Astrocyte (in vitro differentiated cells and primary cell): ENCODE data around the gene KL. TPM values are rescaled to one million over a fixed set of nuclear protein-coding genes. Genes with fewer than 3 reads are reported as not detected.

Experiments
- DNase-seq: peaks from one replicate; pipeline ENCODE4 v3.0.0-alpha.2; 2010; ENCODE audit warnings: low read depth
- FAIRE-seq: peaks from 2 replicates; lab custom pipeline; 2011; peaks lifted over from hg19 to GRCh38; lab: Jason Lieb, UNC
- H2AFZ ChIP-seq: 2 replicates; pipeline ENCODE4 v1.6.0; 2012; ENCODE audit warnings: low read depth, low read length, inconsistent platforms
- H3K27ac ChIP-seq: 2 replicates; pipeline ENCODE4 v1.5.1; 2011; ENCODE audit warnings: low read depth, low read length, inconsistent platforms
- H3K27me3 ChIP-seq: 2 replicates; pipeline ENCODE4 v1.6.0; 2011; ENCODE audit warnings: low read length, inconsistent platforms; ENCODE audit not compliant: insufficient read depth
- H3K36me3 ChIP-seq: 2 replicates; pipeline ENCODE4 v1.5.1; 2011; ENCODE audit warnings: low read length, inconsistent platforms; ENCODE audit not compliant: insufficient read depth
- H3K4me1 ChIP-seq: 2 replicates; pipeline ENCODE4 v1.5.1; 2011; ENCODE audit warnings: low read length, inconsistent platforms; ENCODE audit not compliant: insufficient read depth
- H3K4me2 ChIP-seq: 2 replicates; pipeline ENCODE4 v1.6.0; 2012; ENCODE audit warnings: low read length, inconsistent platforms
- H3K4me3 ChIP-seq: 2 replicates; pipeline ENCODE4 v1.5.1; 2011; ENCODE audit warnings: low read depth, mild to moderate bottlenecking, low read length, inconsistent platforms; ENCODE audit not compliant: insufficient read depth
- H3K79me2 ChIP-seq: 2 replicates; pipeline ENCODE4 v1.6.0; 2012; ENCODE audit warnings: mild to moderate bottlenecking, low read length, inconsistent platforms; ENCODE audit not compliant: insufficient read depth
- H3K9ac ChIP-seq: 2 replicates; pipeline ENCODE4 v1.6.0; 2012; ENCODE audit warnings: mild to moderate bottlenecking, low read length, inconsistent platforms
- H3K9me3 ChIP-seq: 2 replicates; pipeline ENCODE4 v1.5.1; 2012; ENCODE audit warnings: low read depth, mild to moderate bottlenecking, low read length, inconsistent platforms; ENCODE audit not compliant: insufficient read depth
- H4K20me1 ChIP-seq: 2 replicates; pipeline ENCODE4 v1.6.0; 2012; ENCODE audit warnings: low read length, inconsistent platforms; ENCODE audit not compliant: insufficient read depth
- H3K27ac Mint-ChIP-seq: one replicate; pipeline ENCODE4 v1.8.0; 2021; ENCODE audit warnings: mild to moderate bottlenecking, mixed read lengths; ENCODE audit not compliant: unreplicated experiment
- H3K27me3 Mint-ChIP-seq: one replicate; pipeline ENCODE4 v1.8.0; 2021; ENCODE audit warnings: low read depth, mixed read lengths; ENCODE audit not compliant: unreplicated experiment
- H3K36me3 Mint-ChIP-seq: one replicate; pipeline ENCODE4 v1.8.0; 2021; ENCODE audit warnings: low read depth, mixed read lengths; ENCODE audit not compliant: unreplicated experiment
- H3K4me1 Mint-ChIP-seq: one replicate; pipeline ENCODE4 v1.8.0; 2021; ENCODE audit warnings: low read depth, mixed read lengths; ENCODE audit not compliant: unreplicated experiment
- H3K4me3 Mint-ChIP-seq: one replicate; pipeline ENCODE4 v1.8.0; 2021; ENCODE audit warnings: mild to moderate bottlenecking, moderate library complexity, mixed read lengths; ENCODE audit not compliant: unreplicated experiment
- H3K9me3 Mint-ChIP-seq: one replicate; pipeline ENCODE4 v1.8.0; 2021; ENCODE audit warnings: mild to moderate bottlenecking, mixed read lengths; ENCODE audit not compliant: unreplicated experiment
- CTCF ChIP-seq: IDR thresholded peaks from 2 replicates; pipeline ENCODE4 v1.5.1; 2011; ENCODE audit warnings: low read depth, mild to moderate bottlenecking, inconsistent platforms, low read length, moderate library complexity; ENCODE audit not compliant: insufficient read depth
- EZH2 ChIP-seq: IDR thresholded peaks from 2 replicates; pipeline ENCODE4 v1.6.1; 2012; ENCODE audit warnings: mild to moderate bottlenecking, low read length, inconsistent platforms; ENCODE audit not compliant: insufficient read depth
- total RNA-seq: library from RNA; stranded (reverse); gene quantifications from 2 replicates; pipeline ENCODE4 v1.2.1, GENCODE V29; 2021

The KL gene
- total RNA-seq, 1 donor from 2014 or later, result 0.07 TPM

GRCh38 chr13:33015791-33016323 lies 366 bp upstream of the KL start:
- peaks cover 40% of the 10 kb centered on the region for H3K27me3 ChIP-seq
- Mint-ChIP-seq H3K27me3 (peaks cover 59% of the 10 kb centered on the region), H3K9me3 (peaks cover 20% of the 10 kb centered on the region), H3K4me3 (no peak overlapping the region), H3K36me3 (peaks cover 2% of the 10 kb centered on the region), H3K27ac (no peak overlapping the region), H3K4me1 (no peaks in the 10 kb centered on the region)
- H3K36me3 ChIP-seq, result no peaks in the 10 kb centered on the region
- H3K4me3 ChIP-seq, result no peak overlapping the region
- no peaks in the 10 kb centered on the region for H4K20me1 ChIP-seq
- H3K4me2 ChIP-seq, result peak overlapping the region; percentile 50
- H2AFZ ChIP-seq, result no peak overlapping the region
- DNase-seq (no peak), FAIRE-seq (no peak)
- no peak overlapping the region for H3K27ac ChIP-seq
- no peaks in the 10 kb centered on the region for H3K9me3 ChIP-seq
- peaks cover 7% of the 10 kb centered on the region for H3K4me1 ChIP-seq
- TF ChIP-seq EZH2 (peak; percentile 64), CTCF (no peak)
- no peaks in the 10 kb centered on the region for H3K79me2 ChIP-seq
- H3K9ac ChIP-seq, result no peak overlapping the region

GRCh38 chr13:33017323-33017929 lies 1.2 kb downstream of the KL start:
- peak; percentile 44 for DNase-seq
- no peak for FAIRE-seq
- no peaks in the 10 kb centered on the region for H3K36me3 ChIP-seq
- no peaks in the 10 kb centered on the region for H3K79me2 ChIP-seq
- H3K9me3 ChIP-seq, result no peaks in the 10 kb centered on the region
- H3K36me3 Mint-ChIP-seq, result peaks cover 2% of the 10 kb centered on the region
- no peak overlapping the region for H3K27ac ChIP-seq
- no peak overlapping the region for H3K27ac Mint-ChIP-seq
- H3K4me3 ChIP-seq, result no peak overlapping the region
- H3K9me3 Mint-ChIP-seq, result peaks cover 21% of the 10 kb centered on the region
- no peaks in the 10 kb centered on the region for H3K4me1 Mint-ChIP-seq
- peak overlapping the region; percentile 80 for H3K4me2 ChIP-seq
- peak overlapping the region; percentile 79 for H2AFZ ChIP-seq
- H3K4me1 ChIP-seq, result peaks cover 7% of the 10 kb centered on the region
- peak overlapping the region; percentile 71 for H3K4me3 Mint-ChIP-seq
- H3K27me3 Mint-ChIP-seq, result peaks cover 62% of the 10 kb centered on the region
- no peak overlapping the region for H3K9ac ChIP-seq
- no peaks in the 10 kb centered on the region for H4K20me1 ChIP-seq
- H3K27me3 ChIP-seq, result peaks cover 47% of the 10 kb centered on the region
- TF ChIP-seq EZH2 (no peak), CTCF (peak; percentile 32)

- peaks cover 2% of the 10 kb centered on the region for H3K36me3 Mint-ChIP-seq
- no peak overlapping the region for H3K4me3 Mint-ChIP-seq
- no peak overlapping the region for H2AFZ ChIP-seq
- no peaks in the 10 kb centered on the region for H4K20me1 ChIP-seq
- no peak overlapping the region for H3K4me3 ChIP-seq
- H3K27me3 Mint-ChIP-seq, result peaks cover 60% of the 10 kb centered on the region
- H3K4me2 ChIP-seq, result no peak overlapping the region
- peaks cover 54% of the 10 kb centered on the region for H3K27me3 ChIP-seq
- H3K27ac Mint-ChIP-seq, result no peak overlapping the region
- H3K4me1 Mint-ChIP-seq, result no peaks in the 10 kb centered on the region
- peaks cover 7% of the 10 kb centered on the region for H3K4me1 ChIP-seq
- no peaks in the 10 kb centered on the region for H3K79me2 ChIP-seq
- DNase-seq (no peak), FAIRE-seq (peak; percentile 13)
- no peak overlapping the region for H3K27ac ChIP-seq
- H3K9me3 Mint-ChIP-seq, result peaks cover 21% of the 10 kb centered on the region
- H3K9me3 ChIP-seq, result no peaks in the 10 kb centered on the region
- TF ChIP-seq CTCF (no peak), EZH2 (no peak)
- no peak overlapping the region for H3K9ac ChIP-seq
- H3K36me3 ChIP-seq, result no peaks in the 10 kb centered on the region
Observed at GRCh38 chr13:33018886-33019285, 2.7 kb downstream of the KL start.
